SK-N-SH treated with all-trans-retinoic acid at 6 μM for 48 hours (cell line): ENCODE measurements around the gene ADAP2.
"Not testable (repeated sequence)": the region's sequence is repeated elsewhere in the genome, so short reads cannot be mapped to it uniquely, and the experiment has no call there.

Source experiments
- CREB5 ChIP-seq: fragments of 250-450 bp; sonication (Bioruptor Pico); IDR thresholded peaks from 2 replicates; pipeline ENCODE4 v1.5.1; 2020; ENCODE audit warnings: low read depth, mild to moderate bottlenecking, moderate library complexity
- PATZ1 ChIP-seq: fragments of 250-450 bp; sonication (Bioruptor Pico); IDR thresholded peaks from 2 replicates; pipeline ENCODE4 v1.8.0; 2020; ENCODE audit warnings: mild to moderate bottlenecking, moderate library complexity, borderline replicate concordance
- ZC3H10 ChIP-seq: fragments of 250-450 bp; sonication (Bioruptor Pico); IDR thresholded peaks from 2 replicates; pipeline ENCODE4 v1.5.1; 2021; ENCODE audit warnings: mild to moderate bottlenecking, moderate library complexity
- ZNF565 ChIP-seq: fragments of 450-650 bp; formaldehyde crosslinking; conservative IDR thresholded peaks from 2 replicates; pipeline ENCODE4 v1.5.0; 2020; ENCODE audit warnings: low read depth, mild to moderate bottlenecking, moderate library complexity

- TF ChIP-seq ZNF565, CREB5, PATZ1, ZC3H10 (CRISPR knock-in tag): not testable (repeated sequence)
These were observed 58.2 kb downstream of the ADAP2 start for GRCh38 chr17:30979919-30980318.
